Breast epithelium (tissue), 4 donors: ENCODE measurements around the gene PROX2. TPM values are rescaled to one million over a fixed set of nuclear protein-coding genes. Genes with fewer than 3 reads are reported as not detected.

Source experiments
- DNase-seq, 2 donors: peaks; one replicate each; pipeline ENCODE4 v3.0.0-alpha.2; 2019; ENCODE audit warnings: low spot score in 2 of 2
- H3K27ac ChIP-seq, 2 donors: fragments of 200-600 bp; sonication (generic) in 1 of 2; one replicate each; pipeline ENCODE4 v1.5.1; 2016 to 2019; ENCODE audit warnings: mild to moderate bottlenecking in 1 of 2
- H3K27me3 ChIP-seq, 2 donors: fragments of 200-600 bp; sonication (generic) in 1 of 2; one replicate each; pipeline versions ENCODE4 v1.5.1 to v1.6.0; 2017 to 2019; ENCODE audit warnings: control low read depth in 1 of 2, mild to moderate bottlenecking in 1 of 2
- H3K36me3 ChIP-seq: fragments of 200-600 bp; one replicate; pipeline ENCODE4 v1.5.1; 2019
- H3K4me1 ChIP-seq, 2 donors: fragments of 200-600 bp; sonication (generic); one replicate each; pipeline ENCODE4 v1.5.1; 2016 to 2019; ENCODE audit warnings: control low read depth in 1 of 2
- H3K4me3 ChIP-seq, 3 donors: fragments of 200-600 bp; sonication (generic); 1 replicate in 2 of 3; 2 replicates in 1 of 3; pipeline ENCODE4 v1.5.1; 2016 to 2019; ENCODE audit warnings: mild to moderate bottlenecking in 3 of 3, moderate library complexity in 2 of 3
- H3K9me3 ChIP-seq, 2 donors: fragments of 200-600 bp; sonication (generic) in 1 of 2; one replicate each; pipeline ENCODE4 v1.5.1; 2016 to 2019; ENCODE audit warnings: control low read depth in 1 of 2
- POLR2A ChIP-seq: fragments of 450-650 bp; IDR thresholded peaks from one replicate; pipeline ENCODE4 v1.6.1; 2016; ENCODE audit warnings: antibody characterized with exemption, mild to moderate bottlenecking, moderate library complexity
- POLR2AphosphoS5 ChIP-seq, 3 donors: sonication (generic); formaldehyde crosslinking; IDR thresholded peaks; one replicate each; pipeline ENCODE4 v1.6.1; 2017; ENCODE audit warnings: antibody characterized with exemption in 3 of 3
- intact Hi-C: fragments of 100-400 bp; cut with DNase I; formaldehyde crosslinking; loops from one replicate; pipeline ENCODE4 v1.15.1; 2023; ENCODE audit warnings: low total_unique reads
- total RNA-seq, 3 donors: library from RNA; depleted of rRNA; stranded (reverse); fragments of >200 nt; gene quantifications; one replicate each; pipeline ENCODE4 v1.1.0, GENCODE V29; 2016
- TF ChIP-seq, protein P1 (sequence below), 3 donors: fragments of 450-650 bp; IDR thresholded peaks; one replicate each; pipeline ENCODE4 v1.5.1; 2016 to 2017; ENCODE audit warnings: antibody characterized with exemption in 3 of 3, mild to moderate bottlenecking in 3 of 3, moderate library complexity in 3 of 3

The PROX2 gene
- total RNA-seq, 3 donors from 2014 or later: not detected

DNA sequence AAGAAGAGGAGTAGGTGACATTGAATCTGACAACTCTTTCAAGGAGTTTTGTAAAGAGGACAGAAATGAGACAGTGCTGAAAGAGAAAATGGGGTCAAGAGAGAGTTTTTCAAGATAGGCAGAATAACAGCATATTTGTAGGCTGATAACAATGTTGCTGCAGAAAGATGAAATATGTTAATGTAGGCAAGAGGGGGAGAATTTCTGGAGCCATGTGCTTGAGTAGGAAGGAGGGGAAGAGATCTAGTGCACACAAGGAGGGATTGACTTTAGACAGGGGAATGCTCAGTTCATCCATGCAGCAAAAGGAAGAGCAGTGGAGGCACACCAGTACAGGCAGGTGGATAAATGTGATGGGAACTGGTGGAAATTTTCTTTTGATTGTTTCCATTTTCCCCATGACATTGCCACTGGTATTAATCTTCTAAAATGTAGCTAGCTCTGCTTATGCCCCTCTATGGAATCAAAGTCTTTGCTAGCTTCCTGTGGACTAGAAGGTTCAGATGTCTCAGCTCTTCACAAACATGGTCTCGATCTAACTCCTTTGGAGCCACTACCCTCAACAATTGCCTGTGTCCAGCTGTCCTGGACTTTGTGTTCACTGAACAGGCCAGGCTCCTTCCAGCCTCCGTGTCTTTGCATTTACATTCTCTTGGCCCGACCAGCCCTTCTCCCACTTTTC is 9.1 kb downstream of the PROX2 start:
- TF ChIP-seq, protein P1, sequence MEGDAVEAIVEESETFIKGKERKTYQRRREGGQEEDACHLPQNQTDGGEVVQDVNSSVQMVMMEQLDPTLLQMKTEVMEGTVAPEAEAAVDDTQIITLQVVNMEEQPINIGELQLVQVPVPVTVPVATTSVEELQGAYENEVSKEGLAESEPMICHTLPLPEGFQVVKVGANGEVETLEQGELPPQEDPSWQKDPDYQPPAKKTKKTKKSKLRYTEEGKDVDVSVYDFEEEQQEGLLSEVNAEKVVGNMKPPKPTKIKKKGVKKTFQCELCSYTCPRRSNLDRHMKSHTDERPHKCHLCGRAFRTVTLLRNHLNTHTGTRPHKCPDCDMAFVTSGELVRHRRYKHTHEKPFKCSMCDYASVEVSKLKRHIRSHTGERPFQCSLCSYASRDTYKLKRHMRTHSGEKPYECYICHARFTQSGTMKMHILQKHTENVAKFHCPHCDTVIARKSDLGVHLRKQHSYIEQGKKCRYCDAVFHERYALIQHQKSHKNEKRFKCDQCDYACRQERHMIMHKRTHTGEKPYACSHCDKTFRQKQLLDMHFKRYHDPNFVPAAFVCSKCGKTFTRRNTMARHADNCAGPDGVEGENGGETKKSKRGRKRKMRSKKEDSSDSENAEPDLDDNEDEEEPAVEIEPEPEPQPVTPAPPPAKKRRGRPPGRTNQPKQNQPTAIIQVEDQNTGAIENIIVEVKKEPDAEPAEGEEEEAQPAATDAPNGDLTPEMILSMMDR (IDR thresholded peaks at IDR 0.05): no peak
- TF ChIP-seq POLR2AphosphoS5 (IDR thresholded peaks at IDR 0.05) (no peak), POLR2A (no peak)
- intact Hi-C loops: no loop called here
- no peaks in the 10 kb centered on the region for H3K9me3 ChIP-seq
- H3K4me1 ChIP-seq: no peaks in the 10 kb centered on the region
- no peak overlapping the region for H3K4me3 ChIP-seq
- no peaks in the 10 kb centered on the region for H3K27me3 ChIP-seq
- H3K27ac ChIP-seq: no peak overlapping the region
- DNase-seq: no peak
- no peaks in the 10 kb centered on the region for H3K36me3 ChIP-seq

- TF ChIP-seq, protein P1 (IDR thresholded peaks at IDR 0.05): no peak
- TF ChIP-seq POLR2A (no peak), POLR2AphosphoS5 (IDR thresholded peaks at IDR 0.05) (no peak)
- Histone ChIP-seq H3K27me3 (no peaks in the 10 kb centered on the region), H3K36me3 (no peaks in the 10 kb centered on the region), H3K4me1 (no peaks in the 10 kb centered on the region), H3K9me3 (no peaks in the 10 kb centered on the region), H3K27ac (no peak overlapping the region), H3K4me3 (no peak overlapping the region)
- intact Hi-C loops: no loop called here
- no peak for DNase-seq
Observed at GRCh38 chr14:74865156-74865555, 10.8 kb downstream of the PROX2 start.

- Histone ChIP-seq H3K4me3 (no peak overlapping the region), H3K27me3 (no peaks in the 10 kb centered on the region), H3K9me3 (no peaks in the 10 kb centered on the region), H3K27ac (no peak overlapping the region), H3K4me1 (no peaks in the 10 kb centered on the region), H3K36me3 (no peaks in the 10 kb centered on the region)
- DNase-seq: no peak
- TF ChIP-seq, protein P1 (IDR thresholded peaks at IDR 0.05): no peak
- no peak for TF ChIP-seq POLR2AphosphoS5 (IDR thresholded peaks at IDR 0.05)
- no peak for TF ChIP-seq POLR2A
- intact Hi-C loops: no loop called here
Observed at GRCh38 chr14:74864198-74864597, 11.7 kb downstream of the PROX2 start.

DNA sequence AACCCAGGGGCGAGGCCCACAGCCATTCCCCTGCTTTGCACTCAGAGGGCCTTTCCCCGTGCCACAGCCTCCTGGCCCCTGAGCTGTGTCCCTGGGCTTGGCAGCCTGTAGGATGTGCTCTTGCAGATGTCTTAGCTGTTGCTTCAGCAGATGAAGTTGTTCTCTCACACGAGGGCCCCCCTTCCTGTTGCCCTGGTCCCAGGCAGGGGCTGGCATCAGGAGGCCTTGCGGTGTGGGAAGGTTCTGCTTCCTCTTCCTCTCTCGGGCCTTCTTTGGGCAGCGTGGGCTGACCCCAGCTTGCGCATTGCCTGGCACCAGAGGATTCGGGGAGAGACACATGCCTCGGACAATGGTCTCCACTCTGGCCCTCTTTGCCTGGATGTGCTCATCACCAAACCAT is 12.7 kb downstream of the PROX2 start:
- Histone ChIP-seq H3K4me1 (no peaks in the 10 kb centered on the region), H3K36me3 (no peaks in the 10 kb centered on the region), H3K9me3 (no peaks in the 10 kb centered on the region), H3K27ac (no peak overlapping the region), H3K4me3 (no peak overlapping the region), H3K27me3 (no peaks in the 10 kb centered on the region)
- no peak for DNase-seq
- intact Hi-C loops: no loop called here
- TF ChIP-seq POLR2AphosphoS5 (IDR thresholded peaks at IDR 0.05) (no peak), POLR2A (no peak)
- TF ChIP-seq, protein P1 (IDR thresholded peaks at IDR 0.05): no peak

DNA sequence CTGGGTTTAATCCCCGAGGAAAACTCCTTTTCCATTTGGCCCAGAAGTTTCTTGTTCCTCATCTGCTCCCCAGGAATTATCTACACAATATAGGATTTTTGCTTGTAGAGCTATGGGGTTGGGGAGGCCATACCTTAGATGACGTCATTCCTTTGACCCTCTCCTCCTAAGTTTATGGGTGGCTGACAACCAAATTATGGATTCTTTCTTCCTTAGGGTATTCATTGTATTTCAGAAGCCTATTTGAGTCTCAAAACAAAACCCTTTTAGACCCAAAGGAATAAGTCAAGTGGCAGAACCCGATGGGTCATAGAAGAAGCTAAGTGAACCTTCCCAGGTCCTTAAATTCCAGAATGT is 14.2 kb downstream of the PROX2 start:
- TF ChIP-seq POLR2AphosphoS5 (IDR thresholded peaks at IDR 0.05) (no peak), POLR2A (no peak)
- TF ChIP-seq, protein P1 (IDR thresholded peaks at IDR 0.05): no peak
- H3K4me1 ChIP-seq: no peaks in the 10 kb centered on the region
- intact Hi-C loops: loop anchor here (2.0 kb wide), 1 partner anchor 17 kb away; no protein-coding TSS in a partner anchor

More for the DNA sequence above, 14.2 kb downstream of the PROX2 start:
- H3K9me3 ChIP-seq: no peaks in the 10 kb centered on the region
- no peak overlapping the region for H3K27ac ChIP-seq
- no peaks in the 10 kb centered on the region for H3K36me3 ChIP-seq
- no peak overlapping the region for H3K4me3 ChIP-seq
- no peaks in the 10 kb centered on the region for H3K27me3 ChIP-seq
- no peak for DNase-seq
